ENCODE data around the gene SPDYA.

Gene SPDYA

GRCh38 chr2:28833740-28834470, 23.3 kb downstream of the SPDYA start:
- no peak for TF ChIP-seq TOX (CRISPR knock-in tag; IDR thresholded peaks at IDR 0.05; ENCODE audit: borderline replicate concordance)
- TF ChIP-seq TCF4 (CRISPR knock-in tag; IDR thresholded peaks at IDR 0.05; ENCODE audit: borderline replicate concordance), result no peak
- no peak for TF ChIP-seq PATZ1 (CRISPR knock-in tag; IDR thresholded peaks at IDR 0.05; ENCODE audit: borderline replicate concordance)
- TF ChIP-seq PPARA (CRISPR knock-in tag; IDR thresholded peaks at IDR 0.05; ENCODE audit: borderline replicate concordance), result no peak
- TF ChIP-seq CSRNP3 (CRISPR knock-in tag; IDR thresholded peaks at IDR 0.05), result no peak
- TF ChIP-seq POU6F1 (CRISPR knock-in tag; IDR thresholded peaks at IDR 0.05; ENCODE audit: borderline replicate concordance, low read depth), result no peak
- no peak for TF ChIP-seq ZNF8 (CRISPR knock-in tag; IDR thresholded peaks at IDR 0.05)
- no peak for TF ChIP-seq ZFP30 (CRISPR knock-in tag; IDR thresholded peaks at IDR 0.05)
- TF ChIP-seq ZNF70 (CRISPR knock-in tag; IDR thresholded peaks at IDR 0.05), result no peak
- no peak for TF ChIP-seq ZFP3 (CRISPR knock-in tag; IDR thresholded peaks at IDR 0.05)
- no peak for TF ChIP-seq OSR1 (CRISPR knock-in tag; IDR thresholded peaks at IDR 0.05)
- no peak for TF ChIP-seq GLIS3 (CRISPR knock-in tag; IDR thresholded peaks at IDR 0.05)
- no peak for TF ChIP-seq ZC3H10 (CRISPR knock-in tag; IDR thresholded peaks at IDR 0.05)
- no peak for TF ChIP-seq RARB (CRISPR knock-in tag; IDR thresholded peaks at IDR 0.05)
- TF ChIP-seq ESRRG (CRISPR knock-in tag; IDR thresholded peaks at IDR 0.05), result no peak
- TF ChIP-seq BACH2 (CRISPR knock-in tag; IDR thresholded peaks at IDR 0.05; ENCODE audit: borderline replicate concordance), result no peak
- TF ChIP-seq TSHZ2 (CRISPR knock-in tag; IDR thresholded peaks at IDR 0.05), result no peak
- no peak for TF ChIP-seq ARNTL (CRISPR knock-in tag; IDR thresholded peaks at IDR 0.05; ENCODE audit: borderline replicate concordance, low read depth)
- no peak for ATAC-seq

GRCh38 chr2:28835781-28836180, 25.1 kb downstream of the SPDYA start:
- no peak for ATAC-seq
- TF ChIP-seq PPARA (CRISPR knock-in tag; IDR thresholded peaks at IDR 0.05; ENCODE audit: borderline replicate concordance), result no peak
- TF ChIP-seq TCF4 (CRISPR knock-in tag; IDR thresholded peaks at IDR 0.05; ENCODE audit: borderline replicate concordance), result no peak
- no peak for TF ChIP-seq ESRRG (CRISPR knock-in tag; IDR thresholded peaks at IDR 0.05)
- no peak for TF ChIP-seq CSDC2 (CRISPR knock-in tag; IDR thresholded peaks at IDR 0.05)
- TF ChIP-seq PATZ1 (CRISPR knock-in tag; IDR thresholded peaks at IDR 0.05; ENCODE audit: borderline replicate concordance), result no peak
- TF ChIP-seq ZFP30 (CRISPR knock-in tag; IDR thresholded peaks at IDR 0.05), result no peak
- no peak for TF ChIP-seq ZNF8 (CRISPR knock-in tag; IDR thresholded peaks at IDR 0.05)
- no peak for TF ChIP-seq BACH2 (CRISPR knock-in tag; IDR thresholded peaks at IDR 0.05; ENCODE audit: borderline replicate concordance)
- TF ChIP-seq OSR1 (CRISPR knock-in tag; IDR thresholded peaks at IDR 0.05), result no peak

- no peak for ATAC-seq
- TF ChIP-seq CREB5 (CRISPR knock-in tag; IDR thresholded peaks at IDR 0.05; ENCODE audit: low read depth) (no peak), RARB (CRISPR knock-in tag; IDR thresholded peaks at IDR 0.05) (no peak), TOX (CRISPR knock-in tag; IDR thresholded peaks at IDR 0.05; ENCODE audit: borderline replicate concordance) (no peak), ZNF70 (CRISPR knock-in tag; IDR thresholded peaks at IDR 0.05) (no peak), ZC3H10 (CRISPR knock-in tag; IDR thresholded peaks at IDR 0.05) (no peak), ZNF8 (CRISPR knock-in tag; IDR thresholded peaks at IDR 0.05) (no peak), GLIS3 (CRISPR knock-in tag; IDR thresholded peaks at IDR 0.05) (no peak), PPARA (CRISPR knock-in tag; IDR thresholded peaks at IDR 0.05; ENCODE audit: borderline replicate concordance) (no peak), TCF4 (CRISPR knock-in tag; IDR thresholded peaks at IDR 0.05; ENCODE audit: borderline replicate concordance) (no peak)
Observed at GRCh38 chr2:28838971-28839370, 28.3 kb downstream of the SPDYA start.

All from SK-N-SH treated with all-trans-retinoic acid at 6 μM for 48 hours (cell line).